Measurements from ENCODE around the gene PHACTR1.

DNA sequence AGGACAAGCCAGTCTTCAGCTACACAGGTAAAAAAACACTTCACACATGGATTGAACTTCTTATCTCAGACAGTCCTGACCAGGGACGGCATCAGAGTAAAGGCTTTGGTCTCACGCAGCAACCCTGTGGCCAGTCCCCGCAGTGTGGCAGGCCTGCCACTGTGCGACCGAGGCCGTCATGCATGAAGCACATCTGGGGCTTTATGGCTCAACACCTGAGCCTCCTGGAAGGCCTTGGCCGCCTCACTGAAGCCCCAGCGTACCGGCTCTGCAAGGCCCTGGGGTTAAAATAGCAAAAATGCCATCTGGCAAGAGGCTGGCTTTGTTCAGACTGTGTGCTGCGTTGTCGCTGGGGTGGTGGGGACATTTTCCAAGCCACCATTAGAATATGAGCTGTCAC lies 579.0 kb downstream of the PHACTR1 start:
- TF ChIP-seq EZH2 (IDR thresholded peaks at IDR 0.05; ENCODE audit: low read length, unreplicated experiment) (no peak), EZH2phosphoT487 (IDR thresholded peaks at IDR 0.05; ENCODE audit: borderline replicate concordance, low read length) (no peak)
- TF ChIP-seq, protein P1, sequence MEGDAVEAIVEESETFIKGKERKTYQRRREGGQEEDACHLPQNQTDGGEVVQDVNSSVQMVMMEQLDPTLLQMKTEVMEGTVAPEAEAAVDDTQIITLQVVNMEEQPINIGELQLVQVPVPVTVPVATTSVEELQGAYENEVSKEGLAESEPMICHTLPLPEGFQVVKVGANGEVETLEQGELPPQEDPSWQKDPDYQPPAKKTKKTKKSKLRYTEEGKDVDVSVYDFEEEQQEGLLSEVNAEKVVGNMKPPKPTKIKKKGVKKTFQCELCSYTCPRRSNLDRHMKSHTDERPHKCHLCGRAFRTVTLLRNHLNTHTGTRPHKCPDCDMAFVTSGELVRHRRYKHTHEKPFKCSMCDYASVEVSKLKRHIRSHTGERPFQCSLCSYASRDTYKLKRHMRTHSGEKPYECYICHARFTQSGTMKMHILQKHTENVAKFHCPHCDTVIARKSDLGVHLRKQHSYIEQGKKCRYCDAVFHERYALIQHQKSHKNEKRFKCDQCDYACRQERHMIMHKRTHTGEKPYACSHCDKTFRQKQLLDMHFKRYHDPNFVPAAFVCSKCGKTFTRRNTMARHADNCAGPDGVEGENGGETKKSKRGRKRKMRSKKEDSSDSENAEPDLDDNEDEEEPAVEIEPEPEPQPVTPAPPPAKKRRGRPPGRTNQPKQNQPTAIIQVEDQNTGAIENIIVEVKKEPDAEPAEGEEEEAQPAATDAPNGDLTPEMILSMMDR (conservative IDR thresholded peaks at IDR 0.05; ENCODE audit: low read depth, low read length) = no peak

Data from PC-3 (cell line).